GM10266 (cell line): ENCODE results near the gene NAV2.

Experiments
- DNase-seq: peaks from one replicate; pipeline ENCODE4 v3.0.0; 2012; ENCODE audit errors: extremely low spot score
- TF ChIP-seq, protein P1 (sequence below): IDR thresholded peaks from 2 replicates; pipeline ENCODE4 v1.5.1; 2012; ENCODE audit warnings: mild to moderate bottlenecking, low read depth; ENCODE audit not compliant: control insufficient read depth, insufficient read depth; ENCODE audit errors: missing control alignments

NAV2 gene

DNA sequence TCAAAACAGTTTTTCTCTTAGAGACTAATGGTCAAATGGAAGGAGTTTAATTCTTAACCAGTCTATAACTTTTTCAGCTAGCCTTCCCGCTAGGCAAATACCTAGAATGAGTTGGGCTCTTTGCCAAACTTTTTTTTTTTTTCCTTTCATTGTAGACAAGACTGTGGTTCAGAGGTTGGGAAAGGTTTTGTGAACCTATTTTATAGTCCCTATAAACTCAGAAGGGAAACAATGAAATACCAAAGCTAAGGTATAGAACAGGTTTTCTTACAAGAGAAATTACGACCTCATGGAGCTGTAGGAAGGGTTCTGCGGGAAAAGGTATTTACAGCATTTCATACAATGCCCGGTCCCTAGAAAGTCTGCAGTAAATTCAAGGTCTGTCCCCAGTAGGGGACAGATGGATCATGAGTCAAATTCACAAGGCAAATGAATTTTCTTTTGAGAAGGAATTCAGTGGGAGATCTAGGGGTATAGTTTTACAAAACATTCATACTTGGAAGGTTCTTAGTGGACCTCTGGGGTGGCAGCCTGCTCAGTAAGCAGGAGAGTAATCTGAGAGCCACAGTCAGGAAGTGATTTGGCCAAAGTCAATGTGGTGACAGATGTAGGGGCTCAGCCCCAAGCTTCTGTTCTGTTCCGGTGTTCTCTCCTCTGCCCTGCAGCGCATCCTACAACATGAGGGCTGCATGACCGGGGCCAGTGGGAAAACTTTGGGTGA, 300.9 kb downstream of the NAV2 start:
- no peak for DNase-seq
- TF ChIP-seq, protein P1, sequence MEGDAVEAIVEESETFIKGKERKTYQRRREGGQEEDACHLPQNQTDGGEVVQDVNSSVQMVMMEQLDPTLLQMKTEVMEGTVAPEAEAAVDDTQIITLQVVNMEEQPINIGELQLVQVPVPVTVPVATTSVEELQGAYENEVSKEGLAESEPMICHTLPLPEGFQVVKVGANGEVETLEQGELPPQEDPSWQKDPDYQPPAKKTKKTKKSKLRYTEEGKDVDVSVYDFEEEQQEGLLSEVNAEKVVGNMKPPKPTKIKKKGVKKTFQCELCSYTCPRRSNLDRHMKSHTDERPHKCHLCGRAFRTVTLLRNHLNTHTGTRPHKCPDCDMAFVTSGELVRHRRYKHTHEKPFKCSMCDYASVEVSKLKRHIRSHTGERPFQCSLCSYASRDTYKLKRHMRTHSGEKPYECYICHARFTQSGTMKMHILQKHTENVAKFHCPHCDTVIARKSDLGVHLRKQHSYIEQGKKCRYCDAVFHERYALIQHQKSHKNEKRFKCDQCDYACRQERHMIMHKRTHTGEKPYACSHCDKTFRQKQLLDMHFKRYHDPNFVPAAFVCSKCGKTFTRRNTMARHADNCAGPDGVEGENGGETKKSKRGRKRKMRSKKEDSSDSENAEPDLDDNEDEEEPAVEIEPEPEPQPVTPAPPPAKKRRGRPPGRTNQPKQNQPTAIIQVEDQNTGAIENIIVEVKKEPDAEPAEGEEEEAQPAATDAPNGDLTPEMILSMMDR = no peak

DNA sequence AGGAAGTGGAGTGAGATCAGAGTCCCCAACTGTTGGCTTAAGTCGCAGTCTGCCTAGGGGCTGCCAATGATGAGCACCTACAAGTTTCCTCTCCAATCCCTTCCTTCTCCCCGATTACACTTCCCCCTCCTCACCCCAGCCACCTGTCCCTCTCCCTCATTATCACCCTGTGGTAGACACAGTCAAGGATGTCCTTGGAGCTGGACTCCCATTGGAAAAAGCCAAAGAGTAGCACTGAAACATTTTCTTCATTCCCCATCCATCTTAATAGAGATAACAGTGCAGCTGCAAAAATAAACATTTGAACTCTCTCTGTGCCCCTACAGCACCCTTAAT, 301.4 kb downstream of the NAV2 start:
- no peak for DNase-seq
- TF ChIP-seq, protein P1 = no peak

DNA sequence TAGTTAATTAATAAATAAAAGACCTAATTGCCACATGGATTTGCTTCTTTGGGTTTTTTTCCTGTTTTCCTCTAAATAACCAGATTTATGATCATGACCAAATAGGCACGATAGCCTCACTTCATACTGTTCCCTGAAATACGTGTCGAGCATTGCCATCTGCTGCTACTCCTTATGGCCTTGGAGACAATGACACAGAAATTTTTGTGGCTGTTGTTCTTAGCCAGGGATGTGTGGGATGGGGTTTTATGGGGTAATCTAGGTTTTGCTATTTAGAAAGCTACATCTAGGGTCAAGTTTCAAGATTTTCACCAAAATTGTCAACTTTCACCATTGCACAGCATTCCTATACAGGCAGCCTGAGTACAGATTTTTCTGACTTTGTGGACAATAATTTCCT, 302.5 kb downstream of the NAV2 start:
- DNase-seq = no peak
- TF ChIP-seq, protein P1 = no peak

DNA sequence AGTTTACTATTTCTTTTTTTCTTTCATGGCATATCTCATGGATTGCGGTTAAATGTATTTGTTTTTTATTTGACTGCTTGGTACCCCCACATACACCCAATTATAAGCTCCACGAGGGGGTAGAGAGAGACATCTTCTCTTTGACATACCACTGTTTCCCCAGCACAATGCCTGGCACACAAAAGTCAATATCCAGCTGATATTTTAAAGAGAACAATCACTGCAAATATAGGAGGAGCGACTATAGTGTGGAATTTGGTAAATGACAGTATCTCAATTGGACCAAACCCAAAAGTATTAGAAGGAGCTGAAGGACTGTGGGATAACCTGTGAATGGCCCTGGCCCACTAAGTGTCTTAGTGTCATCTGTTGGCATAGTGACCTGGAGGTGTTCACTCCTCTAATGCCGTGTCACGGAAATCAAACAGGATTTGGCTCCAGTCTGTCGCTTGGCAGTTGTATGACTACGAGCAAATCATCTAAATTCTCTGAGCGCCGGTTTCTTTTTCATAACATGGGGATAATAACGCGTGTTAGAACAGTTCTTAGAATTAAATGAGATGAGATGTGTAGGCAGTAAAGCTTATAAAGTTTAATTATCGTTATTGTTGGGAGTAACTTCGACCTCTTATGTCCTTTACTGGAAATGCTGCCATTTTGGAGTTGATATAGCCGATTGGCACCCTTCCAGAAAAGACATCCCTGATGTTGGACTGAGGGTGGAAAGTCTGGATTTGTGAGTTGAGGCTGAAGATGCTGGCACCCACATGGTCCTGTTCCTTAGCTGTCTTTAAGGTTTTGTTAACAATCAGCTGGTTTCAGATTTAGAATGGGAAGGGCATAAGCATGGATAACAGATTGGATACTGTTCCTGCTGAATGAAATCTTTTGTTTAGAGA, 303.1 kb downstream of the NAV2 start:
- DNase-seq = no peak
- TF ChIP-seq, protein P1 = no peak

DNA sequence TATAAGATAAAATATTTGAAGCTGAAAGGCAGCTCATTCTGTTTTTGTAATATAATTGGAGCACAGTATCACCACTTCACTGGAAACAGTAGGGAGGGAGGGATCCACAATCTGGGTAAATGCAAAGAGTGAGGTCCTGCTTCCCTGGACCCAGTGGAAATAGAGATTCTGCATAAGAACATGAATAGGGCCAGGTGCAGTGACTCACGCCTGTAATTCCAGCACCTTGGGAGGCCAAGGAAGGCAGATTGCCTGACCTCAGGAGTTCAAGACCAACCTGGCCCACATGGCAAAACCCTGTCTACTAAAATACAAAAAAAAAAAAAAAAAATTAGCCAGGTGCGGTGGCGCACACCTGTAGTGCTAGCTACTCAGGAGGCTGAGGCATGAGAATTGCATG, 303.9 kb downstream of the NAV2 start:
- TF ChIP-seq, protein P1 = no peak
- no peak for DNase-seq

DNA sequence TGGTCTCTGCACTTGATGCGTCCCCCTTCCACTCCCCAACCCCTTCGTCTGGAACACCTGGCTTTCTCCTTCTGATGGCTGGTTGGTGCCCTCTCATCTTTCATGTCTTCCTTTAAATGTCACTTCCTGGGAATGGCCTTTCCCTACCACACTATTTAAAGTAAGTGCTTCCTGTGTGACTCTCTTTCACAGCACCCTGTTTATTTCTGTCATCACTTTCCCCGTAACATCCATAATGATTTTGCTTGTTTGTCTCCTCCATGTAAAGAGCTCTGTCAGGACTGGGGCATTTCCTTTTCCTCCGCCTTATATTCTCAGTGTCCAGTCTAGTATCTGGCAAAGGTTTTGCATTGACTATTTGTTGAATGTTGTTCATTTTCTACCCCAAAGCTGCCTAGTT, 304.7 kb downstream of the NAV2 start:
- TF ChIP-seq, protein P1 = no peak
- DNase-seq = no peak

DNA sequence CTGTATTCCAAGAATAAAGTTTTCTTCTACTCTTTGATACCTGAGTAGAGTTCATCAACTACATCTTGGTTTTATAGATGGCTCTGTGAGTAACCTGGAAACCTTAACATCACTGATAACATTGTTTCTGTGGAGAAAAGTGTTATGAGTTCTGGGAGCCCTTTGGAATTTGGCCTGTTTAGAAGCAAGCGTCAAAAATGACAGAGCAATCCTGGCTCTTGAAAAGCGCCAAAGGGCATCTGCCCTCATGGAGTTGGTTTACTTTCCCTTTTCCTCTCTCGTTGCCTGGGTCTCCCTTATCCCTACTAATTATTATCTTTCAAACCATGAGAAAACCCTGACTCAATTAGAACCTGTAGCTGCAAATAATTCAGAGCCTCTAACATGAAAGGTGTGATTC, 307.6 kb downstream of the NAV2 start:
- TF ChIP-seq, protein P1 = no peak
- no peak for DNase-seq
